GM12892 (cell line): ENCODE measurements around the gene NKD2.

Source experiments
- POLR2A ChIP-seq: IDR thresholded peaks from 2 replicates; pipeline ENCODE4 v1.6.1; 2011; ENCODE audit warnings: low read depth, low read length, control low read depth
- POLR2AphosphoS5 ChIP-seq: IDR thresholded peaks from 2 replicates; pipeline ENCODE4 v1.6.1; 2011; ENCODE audit warnings: low read depth, low read length, control low read depth

DNA sequence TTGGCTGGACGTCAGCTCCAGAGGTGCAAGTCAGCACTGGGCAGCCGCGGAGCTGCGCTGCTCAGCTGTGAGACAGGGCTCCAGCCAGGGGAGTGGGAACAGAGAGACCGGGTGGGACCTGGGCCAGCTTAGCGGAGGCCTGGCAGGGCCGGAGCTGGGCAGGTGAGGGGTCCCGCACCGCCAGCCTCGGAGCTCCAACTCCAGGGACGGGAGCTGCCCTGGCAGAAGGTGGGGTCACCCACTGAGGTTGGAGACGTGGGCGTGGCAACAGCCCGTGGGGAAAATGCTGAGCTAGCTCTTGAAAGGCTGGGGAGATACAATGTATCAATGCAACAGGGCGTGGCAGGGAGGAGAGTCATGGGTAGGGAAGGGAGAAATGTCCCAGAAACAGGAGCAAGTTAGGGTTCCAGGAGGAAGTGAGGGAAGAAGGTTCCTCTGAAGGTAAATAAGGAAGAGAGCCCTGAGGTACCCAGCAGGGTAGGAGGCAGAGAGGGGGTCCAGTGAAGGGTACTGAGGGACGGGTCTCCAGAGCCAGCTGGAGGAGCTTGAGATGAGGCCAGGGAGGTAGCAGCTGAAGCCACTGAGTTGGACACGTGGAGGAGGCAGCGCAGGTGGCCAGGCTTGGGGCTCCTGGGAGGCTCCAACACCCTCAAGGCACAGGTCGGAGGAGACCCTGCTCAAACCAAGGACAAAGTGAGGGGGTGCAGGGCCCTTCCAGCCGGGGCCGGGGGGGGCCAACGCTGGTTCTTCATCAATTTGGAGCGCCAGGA, 736 bp upstream of the NKD2 start:
- TF ChIP-seq POLR2A = no peak
- no peak for TF ChIP-seq POLR2AphosphoS5
